Medulla oblongata (tissue), 1 donor: Measurements from ENCODE around the gene C16orf54.
"Not testable (repeated sequence)": the region's sequence is repeated elsewhere in the genome, so short reads cannot be mapped to it uniquely, and the experiment has no call there.

Experiments used
- DNase-seq: peaks from one replicate; pipeline ENCODE4 v3.0.0-alpha.2; 2015; ENCODE audit errors: extremely low spot score

Gene C16orf54

GRCh38 chr16:29745853-29746345, at the start of gene C16orf54:
Gene C16orf54, minus strand, starts transcription at chr16:29745990. Its CDS starts 1,039 bp downstream, at chr16:29744951.
- peak; percentile 66 for DNase-seq

- DNase-seq, result no peak
These were observed 48.5 kb upstream of the C16orf54 start for GRCh38 chr16:29794231-29794710.

- not testable (repeated sequence) for DNase-seq
These were observed 47.4 kb upstream of the C16orf54 start for GRCh38 chr16:29793153-29793552.

DNA sequence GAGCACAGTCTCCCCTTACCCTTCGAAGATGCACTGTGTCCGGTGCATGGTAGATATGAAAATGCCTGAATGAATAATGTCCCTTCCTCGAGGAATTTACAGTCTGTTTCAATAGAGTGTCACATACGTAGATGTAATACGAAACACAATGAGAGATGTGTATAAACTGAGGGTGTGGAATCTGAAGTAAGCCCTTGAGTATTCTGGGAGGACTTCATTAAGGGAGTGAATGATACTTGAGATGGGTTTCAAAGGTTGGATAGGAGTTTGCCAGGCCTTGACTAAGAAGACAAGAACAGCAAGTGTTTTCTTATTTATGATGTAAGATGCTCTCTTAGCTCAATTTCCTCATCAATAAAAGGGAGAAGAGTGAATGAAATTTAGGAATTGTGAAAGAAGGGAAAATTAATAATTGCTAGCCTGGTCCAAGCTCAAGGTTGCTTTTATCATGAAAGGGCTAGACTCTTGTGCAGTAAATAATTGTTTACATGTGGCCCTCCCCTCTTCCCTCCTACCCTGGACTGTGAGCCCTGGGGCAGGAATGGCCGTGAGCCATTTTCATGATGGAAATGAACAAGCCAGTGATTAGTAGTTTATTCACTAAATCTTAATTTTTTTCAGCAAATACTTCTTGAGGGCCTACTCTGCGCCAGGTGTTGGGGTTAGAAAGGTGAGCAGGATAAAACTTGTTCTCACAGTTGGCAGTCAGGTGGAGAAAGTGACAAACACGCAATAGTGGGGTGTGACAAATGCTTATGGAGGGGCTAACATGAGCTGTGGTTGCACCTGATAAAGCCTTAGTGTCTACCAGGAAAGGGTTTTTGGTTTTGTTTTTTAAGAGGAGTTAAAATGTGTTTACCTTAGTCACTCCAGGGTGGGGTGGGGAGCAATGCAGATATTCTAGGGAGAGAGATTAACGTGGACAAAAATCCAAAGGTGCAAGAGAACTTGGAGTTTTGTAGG, 46.3 kb upstream of the C16orf54 start:
- no peak for DNase-seq

- DNase-seq, result no peak
These were observed 45.4 kb upstream of the C16orf54 start for GRCh38 chr16:29790949-29791844.

GRCh38 chr16:29790183-29790948, 44.6 kb upstream of the C16orf54 start, which contains the start of gene KIF22:
Gene KIF22, plus strand, starts transcription at chr16:29790751. Its CDS starts 9 bp downstream, at chr16:29790760.
- DNase-seq, result peak; percentile 99

- DNase-seq, result no peak
These were observed 44.0 kb upstream of the C16orf54 start for GRCh38 chr16:29789775-29790182.

GRCh38 chr16:29787155-29787554, 41.4 kb upstream of the C16orf54 start:
- not testable (repeated sequence) for DNase-seq

DNA sequence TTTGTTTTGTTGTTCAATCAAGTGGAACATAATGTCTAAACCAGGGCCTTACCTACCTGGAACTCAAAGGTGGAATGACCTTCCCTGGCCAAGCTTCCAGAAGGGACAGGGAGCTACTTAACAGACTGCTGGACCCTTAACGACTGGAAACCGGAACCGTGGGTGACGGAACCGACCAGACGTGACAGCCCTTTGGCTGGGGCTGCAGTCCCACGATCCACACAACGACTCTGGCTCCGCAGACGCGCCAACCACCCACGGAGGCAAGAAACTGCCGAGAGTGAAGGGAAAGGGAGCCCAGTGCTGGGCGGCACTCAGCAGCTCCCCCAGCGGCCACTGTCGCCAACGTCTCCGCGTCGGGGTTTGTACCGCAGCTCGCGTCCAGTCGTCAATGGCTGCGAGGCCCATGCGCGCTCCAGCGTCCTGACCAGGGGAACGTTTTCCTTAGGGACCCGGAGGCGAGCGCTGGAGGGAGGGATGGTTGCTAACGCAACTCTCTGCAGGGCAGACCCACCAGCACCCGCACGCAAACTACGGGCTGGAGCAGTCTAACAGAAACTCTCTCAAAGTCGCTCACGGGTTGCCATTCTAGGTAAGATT, 39.2 kb upstream of the C16orf54 start:
- DNase-seq, result peak; percentile 55

DNA sequence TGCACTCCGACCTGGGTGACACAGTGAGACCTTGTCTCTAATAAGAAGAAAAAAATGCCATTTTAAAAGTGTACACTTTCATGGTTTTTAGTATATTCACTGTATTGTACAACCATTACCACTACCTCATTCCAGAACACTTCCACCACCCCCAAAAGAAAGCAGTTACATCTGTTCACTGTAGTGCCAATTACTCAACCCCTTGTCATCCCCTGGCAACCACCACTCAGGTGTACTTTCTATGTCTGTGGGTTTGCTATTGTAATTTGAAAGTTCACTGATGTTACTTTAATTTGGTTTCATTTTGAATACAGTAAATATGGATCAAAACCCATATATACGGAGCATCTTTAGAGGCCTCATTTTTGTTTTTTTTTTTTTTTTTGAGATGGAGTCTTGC, 38.4 kb upstream of the C16orf54 start:
- DNase-seq, result no peak

GRCh38 chr16:29783094-29783953, 37.5 kb upstream of the C16orf54 start:
- DNase-seq, result not testable (repeated sequence)

GRCh38 chr16:29779474-29779873, 33.7 kb upstream of the C16orf54 start:
- DNase-seq, result no peak

DNA sequence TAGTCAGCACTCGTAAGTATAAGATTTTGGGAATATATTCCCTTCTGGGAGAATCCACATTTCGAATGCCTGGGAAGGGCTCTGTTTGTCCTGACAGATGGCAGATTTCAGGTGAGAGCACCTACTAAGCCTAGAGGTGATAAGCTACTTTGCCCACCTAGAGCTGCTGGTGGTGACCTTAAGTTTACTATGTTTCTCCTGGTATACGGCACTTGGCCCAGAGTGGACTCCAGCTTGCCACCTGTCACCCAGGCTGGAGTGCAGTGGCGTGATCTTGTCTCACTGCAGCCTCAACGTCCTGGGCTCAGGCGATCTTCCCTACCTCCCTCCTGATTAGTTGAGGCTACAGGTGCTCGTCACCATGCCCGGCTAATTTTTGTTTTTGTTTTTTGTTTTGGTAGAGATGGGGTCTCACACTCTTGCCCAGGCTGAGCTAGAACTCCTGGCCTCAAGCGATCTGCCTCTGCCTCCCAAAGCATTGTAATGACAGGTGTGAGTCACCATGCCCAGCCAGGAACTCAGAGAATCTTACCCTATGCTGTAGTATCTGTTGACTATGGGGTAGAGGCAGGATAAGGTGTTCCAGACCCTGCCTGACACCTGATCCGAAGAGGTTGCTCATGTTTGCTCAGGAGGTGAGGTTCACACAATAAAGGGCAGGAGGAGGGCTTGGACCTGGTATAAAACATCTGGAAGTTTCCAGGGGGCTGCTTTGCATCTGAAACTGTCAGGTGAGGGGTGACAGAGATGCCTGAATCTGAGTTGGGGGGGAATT, 32.0 kb upstream of the C16orf54 start, which contains the start of gene ZG16:
ZG16 (plus strand) TSS at position 681 of the 775 bp plus-strand sequence. CDS start 1,011 bp downstream, outside the sequence.
- no peak for DNase-seq

DNA sequence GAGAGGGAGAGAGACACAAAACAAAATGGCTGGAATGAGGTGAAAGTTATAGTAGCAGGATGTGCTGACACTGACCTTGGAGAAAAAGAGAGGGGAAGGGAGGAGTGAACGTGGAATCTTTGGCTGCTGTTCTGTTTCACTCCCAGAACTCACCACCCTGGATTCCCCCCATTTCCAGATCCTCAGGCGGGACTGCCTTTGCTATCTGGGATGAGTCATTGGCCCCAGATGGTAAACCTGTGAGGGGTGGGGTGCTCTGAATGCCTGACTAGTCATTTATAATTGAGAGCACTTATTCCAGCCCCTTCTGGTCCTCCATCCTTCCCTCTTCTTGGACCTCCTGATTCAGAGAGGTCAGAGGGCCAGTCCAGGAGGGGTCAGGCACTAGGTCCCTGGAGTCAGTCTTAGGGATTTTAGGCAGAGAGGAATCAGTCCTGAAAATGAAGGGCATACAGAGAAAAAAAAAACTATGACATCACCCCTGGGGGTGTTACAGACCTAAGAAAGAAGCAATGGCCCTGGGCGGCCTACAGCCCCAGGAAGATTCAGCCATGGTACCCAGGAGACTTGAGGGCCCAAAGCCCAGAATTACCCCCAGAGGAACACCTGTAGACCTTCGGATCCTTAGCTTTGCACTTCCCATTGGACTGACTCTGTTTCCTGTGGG, 30.1 kb upstream of the C16orf54 start:
- DNase-seq, result no peak

GRCh38 chr16:29774730-29775129, 28.9 kb upstream of the C16orf54 start:
- DNase-seq, result no peak

- DNase-seq, result not testable (repeated sequence)
These were observed 26.5 kb upstream of the C16orf54 start for GRCh38 chr16:29772330-29772729.

GRCh38 chr16:29770250-29770929, 24.6 kb upstream of the C16orf54 start:
- DNase-seq, result no peak

DNA sequence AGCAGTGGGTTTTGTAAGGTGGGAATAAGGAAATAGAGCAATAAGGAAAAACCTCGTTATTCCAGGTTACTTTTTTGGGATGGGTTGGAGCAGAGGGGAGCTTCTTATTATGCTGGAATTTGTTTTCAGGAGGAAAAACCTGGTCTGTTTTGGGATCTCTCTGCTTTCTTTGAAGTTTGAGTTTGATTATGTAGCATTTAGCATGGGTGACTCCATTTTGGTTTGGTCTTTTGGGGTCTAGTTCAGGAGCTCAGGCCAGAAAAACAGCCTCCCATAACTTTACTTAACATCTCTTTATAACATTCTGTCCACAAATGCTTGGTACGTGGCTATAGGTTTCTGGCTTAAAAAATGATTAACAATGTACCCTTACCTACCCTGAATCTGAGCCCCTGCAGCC, 23.7 kb upstream of the C16orf54 start:
- no peak for DNase-seq
